ENCODE data around the gene PACS2.

PACS2 gene

GRCh38 chr14:105384041-105384557 lies 69.6 kb downstream of the PACS2 start:
- DNase-seq (ENCODE audit: low read depth in 2 of 2, low spot score in 1 of 2) = no peak

GRCh38 chr14:105384605-105385321 lies 70.2 kb downstream of the PACS2 start:
- no peak for DNase-seq (ENCODE audit: low read depth in 2 of 2, low spot score in 1 of 2)

- DNase-seq (ENCODE audit: low read depth in 2 of 2, low spot score in 1 of 2) = no peak
Observed at GRCh38 chr14:105385322-105385637, 70.7 kb downstream of the PACS2 start.

GRCh38 chr14:105385698-105386365 lies 71.3 kb downstream of the PACS2 start:
- DNase-seq (ENCODE audit: low read depth in 2 of 2, low spot score in 1 of 2) = no peak

- DNase-seq (ENCODE audit: low read depth in 2 of 2, low spot score in 1 of 2) = no peak
Observed at GRCh38 chr14:105386581-105387529, 72.3 kb downstream of the PACS2 start.

GRCh38 chr14:105387530-105387922 lies 73.0 kb downstream of the PACS2 start:
- no peak for DNase-seq (ENCODE audit: low read depth in 2 of 2, low spot score in 1 of 2)

GRCh38 chr14:105388110-105388951 lies 73.8 kb downstream of the PACS2 start:
- no peak for DNase-seq (ENCODE audit: low read depth in 2 of 2, low spot score in 1 of 2)

- DNase-seq (ENCODE audit: low read depth in 2 of 2, low spot score in 1 of 2) = no peak
Observed at GRCh38 chr14:105388976-105389375, 74.4 kb downstream of the PACS2 start.

GRCh38 chr14:105389534-105389933 lies 75.0 kb downstream of the PACS2 start:
- DNase-seq (ENCODE audit: low read depth in 2 of 2, low spot score in 1 of 2) = no peak

GRCh38 chr14:105389976-105390848 lies 75.7 kb downstream of the PACS2 start:
- no peak for DNase-seq (ENCODE audit: low read depth in 2 of 2, low spot score in 1 of 2)

- DNase-seq (ENCODE audit: low read depth in 2 of 2, low spot score in 1 of 2) = no peak
Observed at GRCh38 chr14:105390849-105391500, 76.4 kb downstream of the PACS2 start.

- no peak for DNase-seq (ENCODE audit: low read depth in 2 of 2, low spot score in 1 of 2)
Observed at GRCh38 chr14:105391541-105391940, 77.0 kb downstream of the PACS2 start.

GRCh38 chr14:105392131-105393090 lies 77.9 kb downstream of the PACS2 start:
- no peak for DNase-seq (ENCODE audit: low read depth in 2 of 2, low spot score in 1 of 2)

- no peak for DNase-seq (ENCODE audit: low read depth in 2 of 2, low spot score in 1 of 2)
Observed at GRCh38 chr14:105393151-105393550, 78.6 kb downstream of the PACS2 start.

GRCh38 chr14:105394714-105395537 lies 80.4 kb downstream of the PACS2 start:
- no peak for DNase-seq (ENCODE audit: low read depth in 2 of 2, low spot score in 1 of 2)

GRCh38 chr14:105395538-105395854 lies 80.9 kb downstream of the PACS2 start:
- DNase-seq (ENCODE audit: low read depth in 2 of 2, low spot score in 1 of 2) = no peak

GRCh38 chr14:105397350-105397931 lies 82.9 kb downstream of the PACS2 start:
- no peak for DNase-seq (ENCODE audit: low read depth in 2 of 2, low spot score in 1 of 2)
